HL-60 (cell line): ENCODE results near the gene PAPOLG.

Source experiments
- DNase-seq, 2 experiments: peaks; one replicate each; pipeline ENCODE4 v3.0.0-alpha.2; 2010 to 2020; ENCODE audit warnings: low read depth in 1 of 2, low spot score in 1 of 2
- H3K27ac ChIP-seq: fragments of 250-450 bp; sonication (Bioruptor Pico); replicated peaks from 2 replicates; pipeline ENCODE4 v1.5.1; 2020; ENCODE audit warnings: mild to moderate bottlenecking, moderate library complexity
- H3K27me3 ChIP-seq: fragments of 250-450 bp; sonication (Bioruptor Pico); 2 replicates; pipeline ENCODE4 v1.5.1; 2021; ENCODE audit warnings: mild to moderate bottlenecking, moderate library complexity; ENCODE audit not compliant: insufficient read depth, poor library complexity, severe bottlenecking
- H3K4me3 ChIP-seq: replicated peaks from 2 replicates; pipeline ENCODE4 v1.5.1; 2011; ENCODE audit warnings: mild to moderate bottlenecking, control low read depth, low read length; ENCODE audit not compliant: insufficient read depth
- CTCF ChIP-seq: IDR thresholded peaks from one replicate; pipeline ENCODE4 v1.5.1; 2011; ENCODE audit warnings: low read length, control low read depth, inconsistent platforms; ENCODE audit not compliant: insufficient read depth
- GABPA ChIP-seq: IDR thresholded peaks from 2 replicates; pipeline ENCODE4 v1.6.1; 2012; ENCODE audit warnings: low read depth
- POLR2AphosphoS5 ChIP-seq: IDR thresholded peaks from 2 replicates; pipeline ENCODE4 v1.6.1; 2012; ENCODE audit warnings: low read depth
- REST ChIP-seq: IDR thresholded peaks from 2 replicates; pipeline ENCODE4 v1.6.1; 2012; ENCODE audit warnings: low read depth; ENCODE audit not compliant: insufficient replicate concordance
- SPI1 ChIP-seq: IDR thresholded peaks from 2 replicates; pipeline ENCODE4 v1.6.1; 2012; ENCODE audit warnings: low read depth, mild to moderate bottlenecking, borderline replicate concordance

PAPOLG gene

GRCh38 chr2:60775048-60775639 is 19.1 kb downstream of the PAPOLG start:
- no peak overlapping the region for H3K27ac ChIP-seq
- H3K4me3 ChIP-seq: no peak overlapping the region
- no peak for DNase-seq
- TF ChIP-seq GABPA (no peak), REST (no peak), CTCF (no peak), SPI1 (no peak), POLR2AphosphoS5 (no peak)
- H3K27me3 ChIP-seq: no peaks in the 10 kb centered on the region

GRCh38 chr2:60778352-60778751 is 22.3 kb downstream of the PAPOLG start:
- Histone ChIP-seq H3K27me3 (no peaks in the 10 kb centered on the region), H3K4me3 (no peak overlapping the region), H3K27ac (no peak overlapping the region)
- DNase-seq: no peak
- no peak for TF ChIP-seq REST
- TF ChIP-seq POLR2AphosphoS5: no peak
- TF ChIP-seq CTCF: no peak
- no peak for TF ChIP-seq GABPA
- no peak for TF ChIP-seq SPI1

- Histone ChIP-seq H3K27me3 (no peaks in the 10 kb centered on the region), H3K27ac (no peak overlapping the region), H3K4me3 (no peak overlapping the region)
- TF ChIP-seq SPI1 (no peak), REST (no peak), POLR2AphosphoS5 (no peak), GABPA (no peak), CTCF (no peak)
- DNase-seq: no peak
These were observed 23.4 kb downstream of the PAPOLG start for GRCh38 chr2:60779426-60779825.
